DMS79 treated with DMSO at 0.1 percent for 48 hours (cell line): ENCODE data around the gene RAB11FIP5.

Experiments used
- DNase-seq: peaks from one replicate; lab custom pipeline; 2025; lab: John Stamatoyannopoulos, UW

The RAB11FIP5 gene

DNA sequence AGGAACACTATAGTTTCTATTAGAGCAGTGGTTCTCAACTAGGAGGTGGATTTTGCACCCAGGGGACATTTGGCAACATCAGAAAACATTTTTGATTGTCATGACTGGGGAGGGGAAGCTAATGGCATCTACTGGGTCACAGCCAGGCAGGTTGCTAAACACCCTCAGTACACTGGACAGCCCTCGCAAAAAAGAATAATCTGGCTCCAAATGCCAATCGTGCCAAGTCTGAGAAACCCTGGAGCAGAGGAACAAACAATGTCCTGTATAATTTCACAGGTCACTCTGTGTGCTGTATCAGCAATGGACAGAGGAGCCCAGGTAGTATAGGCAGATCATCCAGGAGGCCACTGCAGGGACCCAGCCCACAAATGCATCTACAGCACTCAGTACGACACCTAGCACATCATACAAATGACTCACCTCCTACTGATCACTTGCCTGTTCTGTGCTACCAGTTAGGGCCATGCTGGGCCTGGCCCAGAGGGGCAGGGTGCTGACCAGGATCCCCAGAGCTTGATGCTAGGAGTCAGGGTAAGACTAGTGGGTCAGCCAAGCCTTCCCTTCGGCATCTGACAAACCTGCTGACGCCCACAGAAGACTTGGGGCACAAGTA is 78.9 kb downstream of the RAB11FIP5 start:
- no peak for DNase-seq

GRCh38 chr2:73033142-73033765 is 79.5 kb downstream of the RAB11FIP5 start:
- DNase-seq: no peak

DNA sequence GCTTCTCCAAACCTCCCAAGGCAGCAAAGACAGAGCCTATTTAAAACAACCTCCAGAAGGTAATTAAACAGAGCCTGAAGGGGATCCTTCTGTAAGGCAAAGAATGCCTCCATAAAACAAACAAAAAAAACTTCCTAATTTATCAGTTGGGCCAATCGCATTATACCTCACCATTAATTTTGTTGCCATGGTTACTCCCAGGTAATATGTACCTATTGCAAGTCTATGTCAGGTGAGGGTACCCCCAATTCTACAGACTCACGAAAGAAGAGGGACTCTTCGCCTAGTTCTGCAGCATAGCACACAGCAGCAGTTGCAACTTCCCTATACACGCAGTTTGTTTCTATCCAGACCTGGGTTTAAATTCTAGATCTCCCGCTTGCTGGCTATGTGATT is 80.0 kb downstream of the RAB11FIP5 start:
- DNase-seq: no peak

DNA sequence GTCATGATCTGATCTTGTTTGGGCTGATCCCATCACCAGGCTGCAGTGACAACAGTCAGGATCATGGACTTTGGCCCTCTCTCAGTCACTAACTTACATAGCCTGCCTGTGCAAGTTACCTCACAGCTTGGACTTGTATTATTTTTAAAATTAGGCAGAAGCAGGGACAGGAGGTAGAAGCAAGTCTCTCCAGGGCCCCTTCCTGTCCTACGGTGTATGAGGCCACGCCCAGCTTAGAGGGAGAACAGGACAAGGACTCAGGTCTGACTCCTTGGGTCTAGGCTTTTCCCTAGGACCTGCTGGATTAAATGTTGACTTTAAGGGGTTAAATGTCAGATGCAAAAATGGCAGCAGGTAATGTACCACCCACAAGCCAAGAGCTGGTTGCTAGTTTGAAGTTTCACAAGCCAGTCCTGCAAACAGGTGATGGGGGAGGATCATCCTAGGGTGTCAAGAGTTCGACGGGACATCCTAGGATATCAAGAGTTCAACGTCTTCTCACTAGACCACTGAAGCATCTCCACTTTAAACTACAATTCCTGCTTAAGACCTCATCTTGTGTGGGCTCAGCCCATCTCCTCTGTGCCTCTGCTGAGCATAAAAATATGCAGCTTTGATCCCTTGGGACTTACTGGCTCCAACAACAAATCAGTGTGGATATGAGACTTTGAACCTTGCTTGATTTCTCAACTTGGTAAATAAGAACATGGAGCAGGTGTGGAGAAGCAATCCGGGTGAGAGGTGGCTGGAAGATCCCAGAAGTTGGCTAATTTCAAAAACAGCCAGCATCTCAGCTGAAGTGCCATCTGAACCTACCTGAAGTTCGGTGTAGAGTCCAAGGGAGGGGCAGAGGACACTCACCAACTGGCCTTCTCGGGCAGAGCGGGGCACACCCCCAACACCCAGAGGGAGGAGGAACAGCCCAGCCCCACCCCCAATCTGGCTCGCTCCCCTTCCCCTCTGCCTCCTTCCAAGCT is 80.7 kb downstream of the RAB11FIP5 start:
- DNase-seq: no peak

DNA sequence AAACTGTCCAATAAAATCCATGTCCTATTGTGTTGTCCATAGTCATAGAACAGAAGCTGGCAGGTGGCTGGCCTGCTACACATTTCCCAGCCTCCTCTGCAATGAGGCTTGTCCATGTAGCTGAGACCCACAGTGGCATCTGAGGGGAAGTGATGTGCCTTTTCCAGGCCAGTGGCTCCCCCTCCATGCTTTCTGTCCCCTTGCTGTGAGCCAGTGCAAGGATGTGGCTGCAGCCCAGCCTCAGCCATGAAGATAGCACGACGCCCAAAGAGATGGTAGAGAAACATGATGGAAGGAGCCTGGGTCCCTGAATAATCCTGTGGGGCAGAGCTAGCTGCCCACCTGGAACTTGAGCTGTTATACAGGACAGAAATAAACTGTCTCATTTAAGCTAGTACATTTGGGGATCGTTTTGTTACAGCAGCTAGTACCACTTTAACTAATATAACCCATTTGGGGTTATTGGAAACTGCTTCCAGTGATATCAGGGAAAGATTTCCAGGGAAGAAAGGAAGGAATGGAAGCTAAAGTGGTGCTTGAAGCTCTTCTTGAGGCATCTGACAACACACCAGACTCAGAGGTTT is 81.6 kb downstream of the RAB11FIP5 start:
- DNase-seq: no peak

DNA sequence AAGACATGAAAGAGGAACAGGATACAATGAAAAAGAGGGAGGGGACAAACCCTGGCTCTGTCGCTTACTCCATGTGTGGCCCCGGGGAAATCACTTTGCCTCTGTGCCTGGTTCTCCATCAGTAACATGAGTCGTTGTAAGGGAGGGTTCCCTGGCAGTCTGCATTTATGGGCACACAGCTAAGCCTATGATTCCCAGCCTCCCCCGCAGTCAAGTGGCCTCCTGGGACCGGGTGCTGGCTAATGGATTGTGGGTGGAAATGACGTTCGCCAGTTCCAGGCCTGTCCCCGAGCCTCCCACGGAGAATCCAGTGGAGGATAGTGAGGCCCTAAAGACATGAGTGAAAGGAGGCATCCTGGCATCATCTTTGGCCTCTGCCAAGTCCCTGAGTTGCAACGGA is 83.9 kb downstream of the RAB11FIP5 start:
- no peak for DNase-seq

GRCh38 chr2:73027340-73027739 is 85.4 kb downstream of the RAB11FIP5 start:
- DNase-seq: no peak

DNA sequence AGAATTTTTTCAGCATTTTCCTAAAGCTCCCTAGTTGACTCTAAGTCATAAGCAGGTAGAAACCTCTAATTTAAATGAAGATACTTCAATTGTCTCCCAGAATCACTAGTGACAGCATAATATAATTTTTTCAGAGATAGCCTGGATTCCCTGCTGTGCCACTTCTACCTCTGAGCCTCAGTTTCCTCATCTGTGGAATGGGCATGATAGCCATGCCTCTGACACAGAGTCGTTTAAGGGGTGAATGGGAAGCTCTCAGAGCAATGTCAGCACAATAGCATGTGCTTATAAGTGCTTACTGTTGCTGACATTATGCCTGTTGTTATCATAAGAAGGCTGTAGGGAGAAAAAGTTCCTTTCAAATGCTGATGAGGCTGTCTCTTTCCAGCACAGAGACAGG is 89.3 kb downstream of the RAB11FIP5 start:
- DNase-seq: no peak
